CD4-positive, alpha-beta T cell (primary cell): ENCODE measurements around the gene PDE4B. TPM values are rescaled to one million over a fixed set of nuclear protein-coding genes. Genes with fewer than 3 reads are reported as not detected.

ENCODE experiments used
- ATAC-seq: fragments of 200-7000 bp; cut with Tn5 transposase; one replicate; pipeline ENCODE4 v1.10.0; 2022; ENCODE audit warnings: mild to moderate bottlenecking; ENCODE audit not compliant: poor library complexity
- CTCF ChIA-PET: fragments of 350-600 bp; sonication (Branson Sonifier 250); formaldehyde crosslinking; loops from one replicate; lab custom pipeline; 2021; ENCODE audit warnings: antibody characterized with exemption, inconsistent platforms; lab: Charles Lee
- POLR2A ChIA-PET: fragments of 350-600 bp; sonication (Branson Sonifier 250); formaldehyde crosslinking; loops from one replicate; lab custom pipeline; 2021; ENCODE audit warnings: antibody characterized with exemption, inconsistent platforms; lab: Charles Lee
- DNase-seq, 14 experiments: peaks; one replicate each; pipeline ENCODE4 v3.0.0-alpha.2; 2013 to 2020; ENCODE audit warnings: mixed read lengths in 2 of 14
- H3K27ac ChIP-seq, 2 donors: one replicate each; pipeline versions ENCODE4 v1.5.1 to v1.7.0; 2013; ENCODE audit warnings: low read length in 2 of 2, low read depth in 1 of 2, mild to moderate bottlenecking in 1 of 2
- H3K27me3 ChIP-seq, 2 experiments: 1 replicate in 1 of 2; 2 replicates in 1 of 2; pipeline versions ENCODE4 v1.6.1 to v1.7.0; 2013; ENCODE audit warnings: low read length in 2 of 2, control low read depth in 1 of 2, mild to moderate bottlenecking in 1 of 2, moderate library complexity in 1 of 2; ENCODE audit not compliant: insufficient read depth in 2 of 2, control insufficient read depth in 1 of 2
- H3K36me3 ChIP-seq: one replicate; pipeline ENCODE4 v1.6.1; 2013; ENCODE audit warnings: low read length, control low read depth; ENCODE audit not compliant: insufficient read depth
- H3K4me1 ChIP-seq: one replicate; pipeline ENCODE4 v1.6.1; 2013; ENCODE audit warnings: low read length, control low read depth; ENCODE audit not compliant: insufficient read depth
- H3K4me3 ChIP-seq: one replicate; pipeline ENCODE4 v1.5.1; 2013; ENCODE audit warnings: mild to moderate bottlenecking, low read length, moderate library complexity
- H3K9me3 ChIP-seq, 2 experiments: 1 replicate in 1 of 2; 2 replicates in 1 of 2; pipeline versions ENCODE4 v1.6.1 to v1.7.0; 2013; ENCODE audit warnings: low read length in 2 of 2, mild to moderate bottlenecking in 2 of 2, control low read depth in 1 of 2, moderate library complexity in 1 of 2; ENCODE audit not compliant: control insufficient read depth in 1 of 2, insufficient read depth in 1 of 2
- H3K27ac Mint-ChIP-seq: one replicate; pipeline ENCODE4 v1.8.0; 2020; ENCODE audit warnings: mixed read lengths
- H3K27me3 Mint-ChIP-seq: one replicate; pipeline ENCODE4 v1.8.0; 2021; ENCODE audit warnings: mixed read lengths
- H3K36me3 Mint-ChIP-seq: one replicate; pipeline ENCODE4 v1.8.0; 2021; ENCODE audit warnings: low read depth, mixed read lengths
- H3K4me1 Mint-ChIP-seq: one replicate; pipeline ENCODE4 v1.8.0; 2021; ENCODE audit warnings: low read depth, mixed read lengths
- H3K4me3 Mint-ChIP-seq: one replicate; pipeline ENCODE4 v1.8.0; 2020; ENCODE audit warnings: mild to moderate bottlenecking, mixed read lengths
- H3K9me3 Mint-ChIP-seq: one replicate; pipeline ENCODE4 v1.8.0; 2020; ENCODE audit warnings: mixed read lengths
- intact Hi-C, 2 experiments: fragments of 100-400 bp; cut with DNase I in 1 of 2; cut with micrococcal nuclease in 1 of 2; formaldehyde crosslinking; loops; one replicate each; pipeline versions ENCODE4 v1.15.1 to v1.9.0; 2023 to 2025; cut with DNase I, micrococcal nuclease
- total RNA-seq, 174 experiments: library from RNA in 2 of 174; stranded (reverse) in 2 of 174; gene quantifications; one replicate each; pipeline ENCODE4 v1.2.3 and lab custom pipeline; 2021 to 2026
- TF ChIP-seq, protein P1 (sequence below): fragments of 200-600 bp; IDR thresholded peaks from one replicate; pipeline ENCODE4 v1.8.0; 2022; ENCODE audit warnings: antibody characterized with exemption, mild to moderate bottlenecking

Gene PDE4B
- total RNA-seq, 2 experiments from 2014 or later: 155 to 159 TPM

- DNase-seq: no peak
- H3K4me1 ChIP-seq: no peaks in the 10 kb centered on the region
- TF ChIP-seq, protein P1, sequence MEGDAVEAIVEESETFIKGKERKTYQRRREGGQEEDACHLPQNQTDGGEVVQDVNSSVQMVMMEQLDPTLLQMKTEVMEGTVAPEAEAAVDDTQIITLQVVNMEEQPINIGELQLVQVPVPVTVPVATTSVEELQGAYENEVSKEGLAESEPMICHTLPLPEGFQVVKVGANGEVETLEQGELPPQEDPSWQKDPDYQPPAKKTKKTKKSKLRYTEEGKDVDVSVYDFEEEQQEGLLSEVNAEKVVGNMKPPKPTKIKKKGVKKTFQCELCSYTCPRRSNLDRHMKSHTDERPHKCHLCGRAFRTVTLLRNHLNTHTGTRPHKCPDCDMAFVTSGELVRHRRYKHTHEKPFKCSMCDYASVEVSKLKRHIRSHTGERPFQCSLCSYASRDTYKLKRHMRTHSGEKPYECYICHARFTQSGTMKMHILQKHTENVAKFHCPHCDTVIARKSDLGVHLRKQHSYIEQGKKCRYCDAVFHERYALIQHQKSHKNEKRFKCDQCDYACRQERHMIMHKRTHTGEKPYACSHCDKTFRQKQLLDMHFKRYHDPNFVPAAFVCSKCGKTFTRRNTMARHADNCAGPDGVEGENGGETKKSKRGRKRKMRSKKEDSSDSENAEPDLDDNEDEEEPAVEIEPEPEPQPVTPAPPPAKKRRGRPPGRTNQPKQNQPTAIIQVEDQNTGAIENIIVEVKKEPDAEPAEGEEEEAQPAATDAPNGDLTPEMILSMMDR: no peak
- Mint-ChIP-seq H3K9me3 (no peaks in the 10 kb centered on the region), H3K27ac (no peak overlapping the region), H3K4me3 (no peak overlapping the region), H3K27me3 (peaks cover 9% of the 10 kb centered on the region), H3K4me1 (no peaks in the 10 kb centered on the region), H3K36me3 (no peaks in the 10 kb centered on the region)
- no peak overlapping the region for H3K27ac ChIP-seq
- H3K4me3 ChIP-seq: no peak overlapping the region
- H3K27me3 ChIP-seq: peaks cover 2 to 4% of the 10 kb centered on the region in 2 experiments
- POLR2A ChIA-PET: no interaction called here
- H3K36me3 ChIP-seq: no peaks in the 10 kb centered on the region
- no peak for ATAC-seq
- CTCF ChIA-PET: no interaction called here
- intact Hi-C loops: no loop called here
- H3K9me3 ChIP-seq: no peaks in the 10 kb centered on the region
Measured at GRCh38 chr1:65759516-65759915, 33.2 kb upstream of the PDE4B start.

- Mint-ChIP-seq H3K27ac (no peak overlapping the region), H3K36me3 (no peaks in the 10 kb centered on the region), H3K27me3 (peaks cover 17% of the 10 kb centered on the region), H3K4me1 (no peaks in the 10 kb centered on the region), H3K9me3 (no peaks in the 10 kb centered on the region), H3K4me3 (no peak overlapping the region)
- ATAC-seq (no peak), DNase-seq (no peak)
- H3K36me3 ChIP-seq: no peaks in the 10 kb centered on the region
- no peak overlapping the region for H3K4me3 ChIP-seq
- no peaks in the 10 kb centered on the region for H3K9me3 ChIP-seq
- TF ChIP-seq, protein P1: no peak
- H3K27ac ChIP-seq: no peak overlapping the region
- intact Hi-C loops: no loop called here
- H3K27me3 ChIP-seq: peaks cover 2% of the 10 kb centered on the region in 2 experiments
- ChIA-PET POLR2A (no interaction called here), CTCF (no interaction called here)
- H3K4me1 ChIP-seq: no peaks in the 10 kb centered on the region
Measured at GRCh38 chr1:65762081-65762862, 30.4 kb upstream of the PDE4B start.

DNA sequence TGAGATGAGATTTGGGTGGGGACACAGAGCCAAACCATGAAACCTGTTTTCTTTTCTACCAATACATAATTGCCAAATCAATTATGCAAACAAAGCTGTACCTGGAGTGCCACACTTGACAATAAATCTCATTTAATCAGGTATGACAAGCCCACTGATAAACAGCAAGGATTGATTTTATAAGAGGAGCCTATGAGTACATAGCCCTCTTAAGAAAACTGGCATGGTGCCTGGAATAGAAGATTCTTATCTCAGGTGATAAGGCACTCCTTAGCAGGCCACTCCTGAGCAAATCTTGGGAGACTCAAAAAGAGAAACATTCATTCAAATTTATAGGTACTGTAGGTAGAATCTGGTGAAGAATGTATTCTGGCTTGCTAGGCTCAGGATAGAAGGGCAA, 28.6 kb upstream of the PDE4B start:
- no peaks in the 10 kb centered on the region for H3K4me1 ChIP-seq
- Mint-ChIP-seq H3K36me3 (no peaks in the 10 kb centered on the region), H3K27ac (no peak overlapping the region), H3K4me1 (no peaks in the 10 kb centered on the region), H3K4me3 (no peak overlapping the region), H3K27me3 (peaks cover 17% of the 10 kb centered on the region), H3K9me3 (peaks cover 3% of the 10 kb centered on the region)
- no peaks in the 10 kb centered on the region for H3K9me3 ChIP-seq
- no peak overlapping the region for H3K27ac ChIP-seq
- ChIA-PET CTCF (no interaction called here), POLR2A (no interaction called here)
- no peak for DNase-seq
- no peaks in the 10 kb centered on the region for H3K36me3 ChIP-seq
- H3K27me3 ChIP-seq: peaks cover 2% of the 10 kb centered on the region in 2 experiments
- TF ChIP-seq, protein P1: no peak
- intact Hi-C loops: no loop called here
- no peak for ATAC-seq
- no peak overlapping the region for H3K4me3 ChIP-seq
